A673 (cell line): ENCODE measurements around the gene CELA2B. TPM values are rescaled to one million over a fixed set of nuclear protein-coding genes. Genes with fewer than 3 reads are reported as not detected.

Source experiments
- BruUV-seq: library from RNA; stranded (reverse); fragments of 400-500 nt; replicated peaks from 2 replicates; lab custom pipeline; 2021; lab: Mats Ljungman, UMichigan
- CTCF ChIA-PET: fragments of 300-600 bp; sonication (Branson Sonifier 250); formaldehyde crosslinking; loops from one replicate; lab custom pipeline; 2022; ENCODE audit warnings: antibody characterized with exemption; lab: Charles Lee
- POLR2A ChIA-PET: fragments of 300-600 bp; sonication (Branson Sonifier 250); formaldehyde crosslinking; loops from one replicate; lab custom pipeline; 2022; ENCODE audit warnings: antibody characterized with exemption; ENCODE audit not compliant: low non-redundant PET; lab: Charles Lee
- DNase-seq: peaks from one replicate; pipeline ENCODE4 v3.0.0-alpha.2; 2015; ENCODE audit warnings: low spot score
- H3K27ac ChIP-seq: fragments of 200-600 bp; sonication (generic); 2 replicates; pipeline ENCODE4 v1.5.1; 2016; ENCODE audit warnings: mixed run types, low read depth, mild to moderate bottlenecking, mixed read lengths, antibody characterized with exemption, low read length; ENCODE audit not compliant: poor library complexity, severe bottlenecking
- H3K27me3 ChIP-seq: fragments of 200-600 bp; sonication (generic); replicated peaks from 2 replicates; pipeline ENCODE4 v1.6.1; 2017; ENCODE audit warnings: mixed run types, low read depth, mild to moderate bottlenecking, mixed read lengths, antibody characterized with exemption, low read length; ENCODE audit not compliant: insufficient read depth, poor library complexity
- H3K36me3 ChIP-seq: fragments of 200-600 bp; sonication (generic); 2 replicates; pipeline ENCODE4 v1.6.1; 2016; ENCODE audit warnings: mixed run types, mild to moderate bottlenecking, mixed read lengths, antibody characterized with exemption, low read length; ENCODE audit not compliant: insufficient read depth, poor library complexity, severe bottlenecking
- H3K4me1 ChIP-seq: fragments of 200-600 bp; sonication (generic); 2 replicates; pipeline ENCODE4 v1.6.1; 2017; ENCODE audit warnings: mixed run types, mild to moderate bottlenecking, mixed read lengths, antibody characterized with exemption, low read length; ENCODE audit not compliant: insufficient read depth, poor library complexity, severe bottlenecking
- H3K4me3 ChIP-seq: fragments of 200-600 bp; sonication (generic); 2 replicates; pipeline ENCODE4 v1.5.1; 2016; ENCODE audit warnings: low read depth, mixed run types, mild to moderate bottlenecking, mixed read lengths, low read length; ENCODE audit not compliant: poor library complexity, severe bottlenecking
- H3K9me3 ChIP-seq: fragments of 200-600 bp; sonication (generic); 2 replicates; pipeline ENCODE4 v1.6.1; 2016; ENCODE audit warnings: mixed run types, low read depth, mild to moderate bottlenecking, mixed read lengths, antibody characterized with exemption, low read length; ENCODE audit not compliant: poor library complexity, severe bottlenecking
- EZH2 ChIP-seq: fragments of 200-600 bp; sonication (generic); IDR thresholded peaks from 2 replicates; pipeline ENCODE4 v1.6.1; 2017; ENCODE audit warnings: borderline replicate concordance, low read depth, mild to moderate bottlenecking, mixed read lengths, antibody characterized with exemption, low read length; ENCODE audit not compliant: poor library complexity, severe bottlenecking
- intact Hi-C: fragments of 100-400 bp; cut with micrococcal nuclease; formaldehyde crosslinking; loops from one replicate; pipeline ENCODE4 v1.10.0; 2022; ENCODE audit not compliant: unreplicated experiment
- total RNA-seq: library from RNA; stranded (reverse); gene quantifications from 2 replicates; pipeline ENCODE4 v1.2.3, GENCODE V29; 2021
- TF ChIP-seq, protein P1 (sequence below): fragments of 300-800, 200-600 bp; sonication (generic); conservative IDR thresholded peaks from 2 replicates; pipeline ENCODE4 v1.5.1; 2017; ENCODE audit warnings: low read depth, mild to moderate bottlenecking, antibody characterized with exemption, low read length, moderate library complexity, mixed read lengths

CELA2B gene
- total RNA-seq, 1 experiment from 2014 or later = not detected

DNA sequence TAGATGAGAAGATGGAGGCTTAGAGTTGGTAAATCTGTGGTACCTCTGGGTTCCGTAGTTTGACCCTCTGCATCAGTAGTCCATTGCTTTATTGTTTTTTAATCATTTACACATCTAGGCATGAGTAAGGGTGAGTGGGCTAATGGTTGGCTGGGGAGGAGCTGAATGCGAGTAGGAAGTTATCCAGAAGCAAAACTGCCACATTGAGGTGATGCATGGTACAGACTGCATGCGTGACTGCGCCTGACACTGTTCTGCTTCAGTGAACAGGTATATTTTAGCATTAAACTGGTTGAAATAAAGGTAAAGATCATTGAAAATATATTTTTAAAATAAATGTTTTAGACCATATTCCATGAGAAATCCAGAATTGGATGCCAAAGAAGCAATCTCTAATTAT is 55.1 kb downstream of the CELA2B start:
- ChIA-PET POLR2A (no interaction called here), CTCF (no interaction called here)
- no peaks in the 10 kb centered on the region for H3K9me3 ChIP-seq
- no peaks in the 10 kb centered on the region for H3K27me3 ChIP-seq
- H3K27ac ChIP-seq = no peak overlapping the region
- H3K4me3 ChIP-seq = no peak overlapping the region
- peaks cover 8% of the 10 kb centered on the region for H3K4me1 ChIP-seq
- no peak for TF ChIP-seq EZH2
- TF ChIP-seq, protein P1, sequence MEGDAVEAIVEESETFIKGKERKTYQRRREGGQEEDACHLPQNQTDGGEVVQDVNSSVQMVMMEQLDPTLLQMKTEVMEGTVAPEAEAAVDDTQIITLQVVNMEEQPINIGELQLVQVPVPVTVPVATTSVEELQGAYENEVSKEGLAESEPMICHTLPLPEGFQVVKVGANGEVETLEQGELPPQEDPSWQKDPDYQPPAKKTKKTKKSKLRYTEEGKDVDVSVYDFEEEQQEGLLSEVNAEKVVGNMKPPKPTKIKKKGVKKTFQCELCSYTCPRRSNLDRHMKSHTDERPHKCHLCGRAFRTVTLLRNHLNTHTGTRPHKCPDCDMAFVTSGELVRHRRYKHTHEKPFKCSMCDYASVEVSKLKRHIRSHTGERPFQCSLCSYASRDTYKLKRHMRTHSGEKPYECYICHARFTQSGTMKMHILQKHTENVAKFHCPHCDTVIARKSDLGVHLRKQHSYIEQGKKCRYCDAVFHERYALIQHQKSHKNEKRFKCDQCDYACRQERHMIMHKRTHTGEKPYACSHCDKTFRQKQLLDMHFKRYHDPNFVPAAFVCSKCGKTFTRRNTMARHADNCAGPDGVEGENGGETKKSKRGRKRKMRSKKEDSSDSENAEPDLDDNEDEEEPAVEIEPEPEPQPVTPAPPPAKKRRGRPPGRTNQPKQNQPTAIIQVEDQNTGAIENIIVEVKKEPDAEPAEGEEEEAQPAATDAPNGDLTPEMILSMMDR = no peak
- intact Hi-C loops = no loop called here
- no TSS peak for BruUV-seq
- DNase-seq = no peak
- peaks cover 4% of the 10 kb centered on the region for H3K36me3 ChIP-seq

DNA sequence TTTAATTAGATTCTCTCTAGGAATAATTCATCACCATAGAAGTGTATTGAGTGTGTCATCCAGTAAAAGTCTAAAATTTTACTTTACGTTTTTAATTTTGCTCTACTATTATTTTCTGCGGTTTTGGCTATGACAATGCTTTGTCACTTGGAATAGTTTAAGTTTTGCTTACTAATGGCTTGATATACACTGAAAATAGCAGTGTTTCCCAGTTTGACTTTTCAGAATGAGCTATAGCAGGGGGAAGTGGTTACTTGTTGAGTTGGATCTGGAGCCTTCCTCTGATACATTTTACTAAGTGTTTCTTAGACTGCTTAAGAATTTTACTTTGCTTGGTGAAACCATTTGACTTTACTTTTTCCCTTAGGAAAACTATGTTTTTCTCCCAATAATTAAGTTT is 55.8 kb downstream of the CELA2B start:
- intact Hi-C loops = no loop called here
- TF ChIP-seq EZH2 = no peak
- TF ChIP-seq, protein P1 = no peak
- no peak overlapping the region for H3K27ac ChIP-seq
- DNase-seq = no peak
- no peaks in the 10 kb centered on the region for H3K9me3 ChIP-seq
- no peak overlapping the region for H3K4me3 ChIP-seq
- no TSS peak for BruUV-seq
- ChIA-PET CTCF (no interaction called here), POLR2A (no interaction called here)
- H3K27me3 ChIP-seq = no peaks in the 10 kb centered on the region
- H3K4me1 ChIP-seq = peaks cover 7% of the 10 kb centered on the region
- peaks cover 4% of the 10 kb centered on the region for H3K36me3 ChIP-seq

DNA sequence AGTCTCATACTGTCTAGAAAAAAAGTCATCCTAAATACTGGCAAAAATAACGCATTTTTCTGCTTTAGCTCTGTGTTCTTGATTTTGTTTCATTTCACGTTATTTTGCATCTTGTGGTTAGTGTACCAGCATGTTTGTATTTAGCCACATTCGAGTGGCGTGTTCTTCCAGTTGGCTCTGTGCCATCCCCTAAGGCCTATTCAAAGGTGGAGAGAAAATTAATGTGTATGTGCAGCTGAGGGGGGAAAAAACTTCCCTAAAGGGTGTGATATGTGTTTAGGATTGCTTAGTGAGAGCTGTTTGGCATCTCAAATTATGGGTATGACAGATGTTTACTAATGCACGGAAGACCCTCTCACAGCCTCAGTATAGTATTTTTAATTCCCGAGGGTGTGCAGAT is 62.9 kb downstream of the CELA2B start:
- intact Hi-C loops = no loop called here
- DNase-seq = no peak
- ChIA-PET CTCF (no interaction called here), POLR2A (no interaction called here)
- BruUV-seq = no TSS peak
- Histone ChIP-seq H3K27ac (no peak overlapping the region), H3K27me3 (no peaks in the 10 kb centered on the region), H3K4me1 (no peaks in the 10 kb centered on the region), H3K36me3 (peaks cover 28% of the 10 kb centered on the region), H3K4me3 (no peak overlapping the region), H3K9me3 (no peaks in the 10 kb centered on the region)
- TF ChIP-seq, protein P1 = no peak
- TF ChIP-seq EZH2 = no peak
